Measurements from ENCODE around the gene FAM107B. TPM values are rescaled to one million over a fixed set of nuclear protein-coding genes. Genes with fewer than 3 reads are reported as not detected.
"Not testable (repeated sequence)": the region's sequence is repeated elsewhere in the genome, so short reads cannot be mapped to it uniquely, and the experiment has no call there.

The FAM107B gene
- total RNA-seq, 1 donor: 30.0 TPM

GRCh38 chr10:14659626-14660196 is 115.0 kb downstream of the FAM107B start:
- Histone ChIP-seq H3K79me2 (ENCODE audit: insufficient read depth, low read length) (no peaks in the 10 kb centered on the region), H3K36me3 (ENCODE audit: insufficient read depth, low read length) (no peaks in the 10 kb centered on the region), H3K4me2 (ENCODE audit: insufficient read depth, low read length) (no peak overlapping the region), H3K4me3 (ENCODE audit: insufficient read depth, low read length) (no peak overlapping the region), H3K27ac (ENCODE audit: low read depth, low read length) (no peak overlapping the region), H3K4me1 (ENCODE audit: insufficient read depth, low read length) (peaks cover 15% of the 10 kb centered on the region), H2AFZ (ENCODE audit: low read length) (no peak overlapping the region), H3K9me3 (ENCODE audit: low read depth, low read length) (no peaks in the 10 kb centered on the region), H4K20me1 (ENCODE audit: insufficient read depth, low read length) (no peaks in the 10 kb centered on the region), H3K27me3 (ENCODE audit: insufficient read depth, low read length) (no peaks in the 10 kb centered on the region)
- no peak for TF ChIP-seq CTCF (IDR thresholded peaks at IDR 0.05; ENCODE audit: extremely low read depth, low read depth, low read length)
- no peak for DNase-seq (ENCODE audit: insufficient read length, low spot score, missing footprints)

- H3K4me2 ChIP-seq (ENCODE audit: insufficient read depth, low read length); H3K27me3 ChIP-seq (ENCODE audit: insufficient read depth, low read length); H3K79me2 ChIP-seq (ENCODE audit: insufficient read depth, low read length); DNase-seq (ENCODE audit: insufficient read length, low spot score, missing footprints); H3K9me3 ChIP-seq (ENCODE audit: low read depth, low read length); H2AFZ ChIP-seq (ENCODE audit: low read length); H3K36me3 ChIP-seq (ENCODE audit: insufficient read depth, low read length); H3K4me3 ChIP-seq (ENCODE audit: insufficient read depth, low read length); H4K20me1 ChIP-seq (ENCODE audit: insufficient read depth, low read length); H3K27ac ChIP-seq (ENCODE audit: low read depth, low read length): not testable (repeated sequence)
- peaks cover 20% of the 10 kb centered on the region for H3K4me1 ChIP-seq (ENCODE audit: insufficient read depth, low read length)
Measured at GRCh38 chr10:14659137-14659536, 115.6 kb downstream of the FAM107B start.

DNA sequence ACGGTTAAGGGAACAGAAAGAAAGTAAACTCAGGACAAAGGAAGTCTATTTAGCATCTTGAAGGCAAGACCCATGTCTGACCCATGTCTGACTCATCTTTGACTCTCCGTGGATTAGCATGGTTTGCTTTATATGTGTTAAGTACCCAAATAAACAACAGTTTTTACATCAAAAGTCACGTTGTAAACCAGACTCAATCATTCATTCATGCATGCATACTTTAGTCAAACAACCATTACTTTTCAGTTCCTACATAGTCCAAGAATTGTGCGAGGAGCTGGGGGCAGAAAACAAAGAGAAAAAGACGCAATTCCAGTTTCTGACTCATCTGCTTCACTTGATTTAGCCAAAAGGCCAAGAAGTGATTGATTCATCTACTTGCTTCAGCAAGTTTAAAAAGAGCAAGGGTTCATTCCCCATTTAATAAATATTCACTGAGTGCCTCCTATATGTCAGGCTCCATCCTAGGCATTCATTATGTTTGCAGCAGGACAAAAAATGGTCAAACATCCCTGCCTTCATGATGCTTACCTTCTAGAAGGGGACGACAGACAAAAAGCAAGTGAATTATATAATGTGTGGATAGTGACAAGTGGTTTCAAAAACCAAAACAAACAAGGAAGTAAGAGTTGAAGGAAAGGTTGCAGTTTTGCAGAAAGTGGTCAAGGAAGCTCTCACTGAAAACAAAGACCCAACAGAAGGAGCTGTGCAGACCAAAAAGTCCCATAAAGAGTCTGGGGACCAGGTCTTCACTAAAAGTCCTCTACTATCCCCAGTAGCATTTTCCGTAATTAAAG is 116.2 kb downstream of the FAM107B start:
- DNase-seq (ENCODE audit: insufficient read length, low spot score, missing footprints): peak; percentile 47
- no peaks in the 10 kb centered on the region for H3K79me2 ChIP-seq (ENCODE audit: insufficient read depth, low read length)
- H3K4me3 ChIP-seq (ENCODE audit: insufficient read depth, low read length): peak overlapping the region; percentile 35
- H3K4me2 ChIP-seq (ENCODE audit: insufficient read depth, low read length): peak overlapping the region; percentile 58
- peak overlapping the region; percentile 77 for H2AFZ ChIP-seq (ENCODE audit: low read length)
- no peaks in the 10 kb centered on the region for H3K27me3 ChIP-seq (ENCODE audit: insufficient read depth, low read length)
- TF ChIP-seq CTCF (IDR thresholded peaks at IDR 0.05; ENCODE audit: extremely low read depth, low read depth, low read length): no peak
- peaks cover 25% of the 10 kb centered on the region for H3K4me1 ChIP-seq (ENCODE audit: insufficient read depth, low read length)
- no peaks in the 10 kb centered on the region for H3K36me3 ChIP-seq (ENCODE audit: insufficient read depth, low read length)
- no peaks in the 10 kb centered on the region for H4K20me1 ChIP-seq (ENCODE audit: insufficient read depth, low read length)
- H3K27ac ChIP-seq (ENCODE audit: low read depth, low read length): peak overlapping the region; percentile 31
- no peaks in the 10 kb centered on the region for H3K9me3 ChIP-seq (ENCODE audit: low read depth, low read length)

- Histone ChIP-seq H3K9me3 (ENCODE audit: low read depth, low read length) (no peaks in the 10 kb centered on the region), H4K20me1 (ENCODE audit: insufficient read depth, low read length) (no peaks in the 10 kb centered on the region), H3K4me2 (ENCODE audit: insufficient read depth, low read length) (no peak overlapping the region), H3K27ac (ENCODE audit: low read depth, low read length) (no peak overlapping the region), H3K4me1 (ENCODE audit: insufficient read depth, low read length) (peaks cover 30% of the 10 kb centered on the region), H3K79me2 (ENCODE audit: insufficient read depth, low read length) (no peaks in the 10 kb centered on the region), H3K36me3 (ENCODE audit: insufficient read depth, low read length) (no peaks in the 10 kb centered on the region), H2AFZ (ENCODE audit: low read length) (no peak overlapping the region), H3K4me3 (ENCODE audit: insufficient read depth, low read length) (no peak overlapping the region), H3K27me3 (ENCODE audit: insufficient read depth, low read length) (no peaks in the 10 kb centered on the region)
- no peak for TF ChIP-seq CTCF (IDR thresholded peaks at IDR 0.05; ENCODE audit: extremely low read depth, low read depth, low read length)
- DNase-seq (ENCODE audit: insufficient read length, low spot score, missing footprints): no peak
Measured at GRCh38 chr10:14656052-14656730, 118.5 kb downstream of the FAM107B start.

All from osteoblast (primary cell).